T-cell (primary cell): Measurements from ENCODE around the gene INPP5D. TPM values are rescaled to one million over a fixed set of nuclear protein-coding genes. Genes with fewer than 3 reads are reported as not detected.
A peak's percentile ranks its signal among the peaks of the same experiment; 100 is the strongest.

Experiments used
- ATAC-seq, 4 experiments: fragments of 200-7000 bp in 3 of 4; fragments of 150-1000 bp in 1 of 4; cut with Tn5 transposase; replicated peaks in 1 of 4; 1 replicate in 3 of 4; 2 replicates in 1 of 4; pipeline ENCODE4 v1.10.0; 2021; ENCODE audit warnings: moderate library complexity in 3 of 4, mild to moderate bottlenecking in 2 of 4, moderate number of reproducible peaks in 1 of 4
- CTCF ChIA-PET, 2 donors: fragments of 300-600 bp; sonication (Branson Sonifier 250); formaldehyde crosslinking; loops; one replicate each; lab custom pipeline; 2022; ENCODE audit warnings: antibody characterized with exemption in 2 of 2; lab: Charles Lee
- POLR2A ChIA-PET, 2 donors: fragments of 300-600 bp; sonication (Branson Sonifier 250); formaldehyde crosslinking; loops; one replicate each; lab custom pipeline; 2022; ENCODE audit warnings: antibody characterized with exemption in 2 of 2; lab: Charles Lee
- DNase-seq, 35 experiments: peaks; one replicate each; pipeline versions ENCODE4 v3.0.0 to v3.0.0-alpha.2; 2013 to 2023
- H3K27ac ChIP-seq: one replicate; pipeline ENCODE4 v1.5.1; 2013; ENCODE audit warnings: low read length
- H3K27me3 ChIP-seq, 2 experiments: replicated peaks in 1 of 2; 1 replicate in 1 of 2; 2 replicates in 1 of 2; pipeline versions ENCODE4 v1.6.1 to v1.7.0; 2013; ENCODE audit warnings: low read length in 1 of 2, mixed read lengths in 1 of 2; ENCODE audit not compliant: control insufficient read depth in 2 of 2, insufficient read depth in 2 of 2; ENCODE audit errors: extremely low read depth in 1 of 2
- H3K36me3 ChIP-seq, 2 donors: 1 replicate in 1 of 2; 2 replicates in 1 of 2; pipeline versions ENCODE4 v1.6.1 to v1.7.0; 2013; ENCODE audit warnings: low read length in 1 of 2; ENCODE audit not compliant: control insufficient read depth in 2 of 2, insufficient read depth in 1 of 2; ENCODE audit errors: extremely low read depth in 1 of 2
- H3K4me1 ChIP-seq, 2 experiments: 1 replicate in 1 of 2; 2 replicates in 1 of 2; pipeline versions ENCODE4 v1.6.1 to v1.7.0; 2013; ENCODE audit warnings: low read length in 2 of 2, mixed read lengths in 1 of 2; ENCODE audit not compliant: insufficient read depth in 2 of 2, control insufficient read depth in 1 of 2; ENCODE audit errors: extremely low read depth in 1 of 2
- H3K4me3 ChIP-seq, 2 donors: 1 replicate in 1 of 2; 2 replicates in 1 of 2; pipeline versions ENCODE4 v1.5.1 to v1.7.0; 2013; ENCODE audit warnings: mild to moderate bottlenecking in 2 of 2, low read length in 1 of 2, moderate library complexity in 1 of 2; ENCODE audit not compliant: control insufficient read depth in 1 of 2; ENCODE audit errors: extremely low read depth in 1 of 2
- H3K9me3 ChIP-seq: 2 replicates; pipeline ENCODE4 v1.7.0; 2013
- H3K27ac Mint-ChIP-seq, 2 donors: one replicate each; pipeline ENCODE4 v1.8.0; 2020 to 2021; ENCODE audit warnings: mild to moderate bottlenecking in 2 of 2, mixed read lengths in 2 of 2
- H3K27me3 Mint-ChIP-seq, 2 donors: one replicate each; pipeline ENCODE4 v1.8.0; 2021 to 2022; ENCODE audit warnings: mixed read lengths in 2 of 2
- H3K36me3 Mint-ChIP-seq: one replicate; pipeline ENCODE4 v1.8.0; 2021; ENCODE audit warnings: mixed read lengths
- H3K4me1 Mint-ChIP-seq, 3 donors: one replicate each; pipeline ENCODE4 v1.8.0; 2020 to 2022; ENCODE audit warnings: mixed read lengths in 3 of 3, mild to moderate bottlenecking in 1 of 3
- H3K4me3 Mint-ChIP-seq, 3 donors: one replicate each; pipeline ENCODE4 v1.8.0; 2020 to 2022; ENCODE audit warnings: mild to moderate bottlenecking in 3 of 3, mixed read lengths in 3 of 3, moderate library complexity in 3 of 3
- H3K9me3 Mint-ChIP-seq, 3 donors: one replicate each; pipeline ENCODE4 v1.8.0; 2020 to 2022; ENCODE audit warnings: mixed read lengths in 3 of 3
- WGBS: methylation state at CpG from one replicate; pipeline ENCODE4 v1.1.5; 2013; ENCODE audit warnings: missing lambda C conversion rate; ENCODE audit not compliant: insufficient coverage; 5-methylcytosine and 5-hydroxymethylcytosine counted together
- total RNA-seq, 35 experiments: library from RNA in 6 of 35; stranded (reverse) in 6 of 35; fragments of 120-200 nt in 1 of 35; gene quantifications; one replicate each; pipeline versions ENCODE4 v1.2.1 to v1.2.4 and lab custom pipeline; 2013 to 2026

The INPP5D gene
- total RNA-seq, 5 donors from 2014 or later (not counting 1 experiment from before 2014, with no cell fraction given): 108 to 216 (median 135) TPM

DNA sequence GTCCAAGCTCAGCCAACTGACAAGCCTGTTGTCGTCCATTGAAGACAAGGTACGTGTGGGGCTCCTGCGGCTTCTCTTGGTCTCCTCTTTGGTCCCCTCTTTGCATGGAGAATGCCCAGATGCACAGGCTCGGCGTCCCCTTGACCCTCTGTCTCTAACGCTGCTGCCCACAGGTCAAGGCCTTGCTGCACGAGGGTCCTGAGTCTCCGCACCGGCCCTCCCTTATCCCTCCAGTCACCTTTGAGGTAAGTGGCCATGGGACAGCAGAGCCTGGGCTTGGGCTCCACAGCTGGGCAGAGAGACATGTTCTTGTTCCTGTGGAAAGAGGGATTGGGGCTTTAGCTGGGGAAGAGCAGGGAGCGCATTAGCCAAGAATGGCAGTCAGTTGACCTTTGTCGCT lies 86.1 kb downstream of the INPP5D start:
- Histone ChIP-seq H3K9me3 (no peaks in the 10 kb centered on the region), H3K27ac (no peak overlapping the region), H3K27me3 (no peaks in the 10 kb centered on the region), H3K36me3 (peaks cover 25 to 74% of the 10 kb centered on the region in 2 donors), H3K4me3 (no peak overlapping the region), H3K4me1 (peaks cover 4 to 18% of the 10 kb centered on the region in 2 experiments)
- 90% methylated on average over 5 of the region's 11 CpGs for WGBS
- H3K27me3 Mint-ChIP-seq: no peaks in the 10 kb centered on the region
- peaks cover 80% of the 10 kb centered on the region for H3K36me3 Mint-ChIP-seq
- ChIA-PET CTCF (no interaction called here), POLR2A (no interaction called here)
- peak overlapping the region in 1 of 2 donors; percentile 56 for H3K27ac Mint-ChIP-seq
- H3K4me1 Mint-ChIP-seq: peaks cover 22 to 37% (median 29%) of the 10 kb centered on the region in 3 donors
- DNase-seq (no peak), ATAC-seq (no peak)
- no peak overlapping the region for H3K4me3 Mint-ChIP-seq
- H3K9me3 Mint-ChIP-seq: no peaks in the 10 kb centered on the region

DNA sequence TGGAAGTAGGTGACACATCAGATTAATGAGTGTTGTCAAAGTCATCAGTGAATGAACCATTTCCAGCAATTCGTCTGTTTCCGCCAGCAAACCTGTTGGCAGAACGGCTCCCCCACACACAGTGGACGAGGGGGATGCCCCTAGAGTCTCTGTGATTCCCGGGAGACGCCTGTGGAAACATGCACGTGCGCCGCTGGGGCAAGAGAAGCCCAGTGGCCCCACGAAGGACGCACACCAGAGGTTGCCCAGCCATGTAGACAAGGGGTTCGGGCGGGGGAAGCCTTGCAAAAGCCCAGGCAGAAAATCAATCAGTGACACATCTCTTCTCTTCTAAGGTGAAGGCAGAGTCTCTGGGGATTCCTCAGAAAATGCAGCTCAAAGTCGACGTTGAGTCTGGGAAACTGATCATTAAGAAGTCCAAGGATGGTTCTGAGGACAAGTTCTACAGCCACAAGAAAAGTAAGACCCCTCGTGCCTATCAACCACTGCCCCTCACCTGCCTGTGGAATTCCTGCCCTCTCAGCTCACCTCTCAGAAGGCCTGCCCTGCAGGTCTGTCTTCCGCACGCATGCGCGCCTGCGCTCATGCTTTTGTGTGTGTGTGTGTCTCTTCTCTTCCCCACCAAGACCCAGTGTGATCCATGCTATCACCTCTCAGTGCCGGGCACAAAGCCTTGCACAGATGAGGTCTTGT lies 87.1 kb downstream of the INPP5D start:
- ATAC-seq: no peak
- ChIA-PET POLR2A (no interaction called here), CTCF (no interaction called here)
- H3K27me3 ChIP-seq: no peaks in the 10 kb centered on the region
- H3K36me3 Mint-ChIP-seq: peaks cover 84% of the 10 kb centered on the region
- H3K27ac Mint-ChIP-seq: no peak overlapping the region
- no peak overlapping the region for H3K27ac ChIP-seq
- H3K4me3 ChIP-seq: no peak overlapping the region
- no peak for DNase-seq
- H3K4me1 ChIP-seq: peaks cover 0 to 7% of the 10 kb centered on the region in 2 experiments
- H3K4me3 Mint-ChIP-seq: no peak overlapping the region
- no peaks in the 10 kb centered on the region for H3K9me3 ChIP-seq
- H3K9me3 Mint-ChIP-seq: no peaks in the 10 kb centered on the region
- H3K4me1 Mint-ChIP-seq: peaks cover 11 to 30% (median 18%) of the 10 kb centered on the region in 3 donors
- WGBS: 93% methylated on average over 9 of the region's 22 CpGs
- no peaks in the 10 kb centered on the region for H3K27me3 Mint-ChIP-seq
- H3K36me3 ChIP-seq: peaks cover 29 to 84% of the 10 kb centered on the region in 2 donors

- peaks cover 0 to 2% of the 10 kb centered on the region in 2 experiments for H3K4me1 ChIP-seq
- no peaks in the 10 kb centered on the region for H3K9me3 Mint-ChIP-seq
- H3K27ac ChIP-seq: no peak overlapping the region
- no peak for ATAC-seq
- DNase-seq: no peak
- CTCF ChIA-PET: no interaction called here
- no peaks in the 10 kb centered on the region for H3K27me3 ChIP-seq
- H3K4me1 Mint-ChIP-seq: peaks cover 6 to 30% (median 13%) of the 10 kb centered on the region in 3 donors
- H3K36me3 ChIP-seq: peaks cover 29 to 87% of the 10 kb centered on the region in 2 donors
- peaks cover 84% of the 10 kb centered on the region for H3K36me3 Mint-ChIP-seq
- no peak overlapping the region for H3K4me3 Mint-ChIP-seq
- no peak overlapping the region for H3K27ac Mint-ChIP-seq
- WGBS: 100% methylated on average over 1 of the region's 1 CpG
- H3K9me3 ChIP-seq: no peaks in the 10 kb centered on the region
- no peak overlapping the region for H3K4me3 ChIP-seq
- POLR2A ChIA-PET: no interaction called here
- no peaks in the 10 kb centered on the region for H3K27me3 Mint-ChIP-seq
These were observed 87.7 kb downstream of the INPP5D start for GRCh38 chr2:233147829-233148167.

DNA sequence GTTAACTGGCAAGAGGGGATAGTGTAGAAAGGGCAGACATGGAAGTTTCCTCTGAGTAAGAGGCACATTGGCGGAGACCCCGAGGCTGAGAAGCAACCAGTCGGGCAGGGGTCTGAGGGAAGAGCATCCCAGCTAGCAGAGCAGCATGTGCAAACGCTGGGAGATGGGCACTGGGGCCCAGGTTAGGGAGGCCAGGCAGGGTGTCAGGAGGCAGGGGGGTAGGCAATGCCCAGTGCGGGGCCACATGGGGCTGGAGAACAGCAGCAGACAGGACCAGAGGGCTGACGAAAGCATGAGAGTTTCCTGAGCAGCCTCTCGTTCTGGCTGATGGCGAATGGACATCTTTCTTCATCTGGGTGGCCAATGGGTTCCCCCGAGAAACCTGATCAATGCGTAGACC lies 88.2 kb downstream of the INPP5D start:
- H3K4me1 Mint-ChIP-seq: peaks cover 2 to 29% (median 9%) of the 10 kb centered on the region in 3 donors
- ChIA-PET POLR2A (no interaction called here), CTCF (no interaction called here)
- H3K27ac ChIP-seq: no peak overlapping the region
- WGBS: 96% methylated on average over 9 of the region's 10 CpGs
- no peaks in the 10 kb centered on the region for H3K4me1 ChIP-seq
- H3K4me3 ChIP-seq: no peak overlapping the region
- no peaks in the 10 kb centered on the region for H3K27me3 Mint-ChIP-seq
- peaks cover 84% of the 10 kb centered on the region for H3K36me3 Mint-ChIP-seq
- ATAC-seq: no peak
- peaks cover 29 to 89% of the 10 kb centered on the region in 2 donors for H3K36me3 ChIP-seq
- no peak for DNase-seq
- no peaks in the 10 kb centered on the region for H3K9me3 ChIP-seq
- H3K9me3 Mint-ChIP-seq: no peaks in the 10 kb centered on the region
- peak overlapping the region in 1 of 2 donors; percentile 5 for H3K27ac Mint-ChIP-seq
- H3K27me3 ChIP-seq: no peaks in the 10 kb centered on the region
- no peak overlapping the region for H3K4me3 Mint-ChIP-seq

- Mint-ChIP-seq H3K27ac (peak overlapping the region in 1 of 2 donors; percentile 61), H3K9me3 (no peaks in the 10 kb centered on the region), H3K36me3 (peaks cover 74% of the 10 kb centered on the region), H3K27me3 (no peaks in the 10 kb centered on the region), H3K4me3 (no peak overlapping the region), H3K4me1 (peaks cover 0 to 14% (median 4%) of the 10 kb centered on the region in 3 donors)
- H3K4me3 ChIP-seq: no peak overlapping the region
- 100% methylated on average over 3 of the region's 5 CpGs for WGBS
- H3K27me3 ChIP-seq: no peaks in the 10 kb centered on the region
- H3K9me3 ChIP-seq: no peaks in the 10 kb centered on the region
- ChIA-PET POLR2A (no interaction called here), CTCF (no interaction called here)
- H3K27ac ChIP-seq: no peak overlapping the region
- ATAC-seq (no peak), DNase-seq (no peak)
- peaks cover 0 to 8% of the 10 kb centered on the region in 2 experiments for H3K4me1 ChIP-seq
- peaks cover 20 to 90% of the 10 kb centered on the region in 2 donors for H3K36me3 ChIP-seq
These were observed 92.4 kb downstream of the INPP5D start for GRCh38 chr2:233152541-233152940.

- ATAC-seq (no peak), DNase-seq (no peak)
- Histone ChIP-seq H3K4me1 (peaks cover 0 to 8% of the 10 kb centered on the region in 2 experiments), H3K27ac (no peak overlapping the region), H3K27me3 (no peaks in the 10 kb centered on the region), H3K4me3 (no peak overlapping the region), H3K9me3 (no peaks in the 10 kb centered on the region), H3K36me3 (peaks cover 18 to 89% of the 10 kb centered on the region in 2 donors)
- H3K9me3 Mint-ChIP-seq: no peaks in the 10 kb centered on the region
- no peak overlapping the region for H3K4me3 Mint-ChIP-seq
- WGBS: 90% methylated on average over 4 of the region's 9 CpGs
- CTCF ChIA-PET: no interaction called here
- H3K27me3 Mint-ChIP-seq: no peaks in the 10 kb centered on the region
- peaks cover 0 to 14% (median 4%) of the 10 kb centered on the region in 3 donors for H3K4me1 Mint-ChIP-seq
- H3K36me3 Mint-ChIP-seq: peaks cover 73% of the 10 kb centered on the region
- POLR2A ChIA-PET: no interaction called here
- peak overlapping the region in 1 of 2 donors; percentile 61 for H3K27ac Mint-ChIP-seq
These were observed 93.1 kb downstream of the INPP5D start for GRCh38 chr2:233153146-233153798.
